ENCODE measurements around the gene VCAM1.

VCAM1 gene

GRCh38 chr1:100722221-100722620, 2.7 kb downstream of the VCAM1 start:
- DNase-seq (ENCODE audit: low read depth) = no peak
- TF ChIP-seq CTCF (IDR thresholded peaks at IDR 0.05; ENCODE audit: control insufficient read depth, extremely low read depth, insufficient read depth) = no peak
- no peak overlapping the region for H3K4me3 ChIP-seq (ENCODE audit: low read depth, low read length)

GRCh38 chr1:100724281-100724680, 4.7 kb downstream of the VCAM1 start:
- H3K4me3 ChIP-seq (ENCODE audit: low read depth, low read length) = no peak overlapping the region
- DNase-seq (ENCODE audit: low read depth) = no peak
- TF ChIP-seq CTCF (IDR thresholded peaks at IDR 0.05; ENCODE audit: control insufficient read depth, extremely low read depth, insufficient read depth) = no peak

GRCh38 chr1:100730130-100730529, 10.6 kb downstream of the VCAM1 start:
- no peak overlapping the region for H3K4me3 ChIP-seq (ENCODE audit: low read depth, low read length)
- TF ChIP-seq CTCF (IDR thresholded peaks at IDR 0.05; ENCODE audit: control insufficient read depth, extremely low read depth, insufficient read depth) = no peak
- DNase-seq (ENCODE audit: low read depth) = no peak

GRCh38 chr1:100731309-100731708, 11.8 kb downstream of the VCAM1 start:
- H3K4me3 ChIP-seq (ENCODE audit: low read depth, low read length) = no peak overlapping the region
- TF ChIP-seq CTCF (IDR thresholded peaks at IDR 0.05; ENCODE audit: control insufficient read depth, extremely low read depth, insufficient read depth) = no peak
- no peak for DNase-seq (ENCODE audit: low read depth)

- no peak for DNase-seq (ENCODE audit: low read depth)
- no peak overlapping the region for H3K4me3 ChIP-seq (ENCODE audit: low read depth, low read length)
- TF ChIP-seq CTCF (IDR thresholded peaks at IDR 0.05; ENCODE audit: control insufficient read depth, extremely low read depth, insufficient read depth) = no peak
Observed at GRCh38 chr1:100731758-100732157, 12.2 kb downstream of the VCAM1 start.

- TF ChIP-seq CTCF (IDR thresholded peaks at IDR 0.05; ENCODE audit: control insufficient read depth, extremely low read depth, insufficient read depth) = no peak
- DNase-seq (ENCODE audit: low read depth) = no peak
- no peak overlapping the region for H3K4me3 ChIP-seq (ENCODE audit: low read depth, low read length)
Observed at GRCh38 chr1:100734676-100735075, 15.1 kb downstream of the VCAM1 start.

- no peak for DNase-seq (ENCODE audit: low read depth)
- H3K4me3 ChIP-seq (ENCODE audit: low read depth, low read length) = no peak overlapping the region
- no peak for TF ChIP-seq CTCF (IDR thresholded peaks at IDR 0.05; ENCODE audit: control insufficient read depth, extremely low read depth, insufficient read depth)
Observed at GRCh38 chr1:100735244-100735643, 15.7 kb downstream of the VCAM1 start.

All from LNCaP clone FGC (cell line).